UCSD-AML1 (cell line): ENCODE measurements around the gene HNRNPA2B1.
"Not testable (repeated sequence)": the region's sequence is repeated elsewhere in the genome, so short reads cannot be mapped to it uniquely, and the experiment has no call there.

Experiments used
- DNase-seq: peaks from one replicate; lab custom pipeline; 2025; ENCODE audit not compliant: unreplicated experiment; lab: John Stamatoyannopoulos, UW

Gene HNRNPA2B1

GRCh38 chr7:26166684-26167266, 33.8 kb downstream of the HNRNPA2B1 start:
- no peak for DNase-seq

GRCh38 chr7:26165950-26166683, 34.4 kb downstream of the HNRNPA2B1 start:
- no peak for DNase-seq

DNA sequence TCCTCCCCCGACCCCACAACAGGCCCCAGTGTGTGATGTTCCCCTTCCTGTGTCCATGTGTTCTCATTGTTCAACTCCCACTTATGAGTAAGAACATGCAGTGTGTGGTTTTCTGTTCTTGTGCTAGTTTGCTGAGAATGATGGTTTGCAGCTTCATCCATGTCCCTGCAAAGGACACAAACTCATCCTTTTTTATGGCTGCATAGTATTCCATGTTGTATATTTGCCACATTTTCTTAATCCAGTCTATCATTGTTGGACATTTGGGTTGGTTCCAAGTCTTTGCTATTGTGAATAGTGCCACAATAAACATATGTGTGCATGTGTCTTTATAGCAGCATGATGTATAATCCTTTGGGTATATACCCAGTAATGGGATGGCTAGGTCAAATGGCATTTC, 36.7 kb downstream of the HNRNPA2B1 start:
- not testable (repeated sequence) for DNase-seq

DNA sequence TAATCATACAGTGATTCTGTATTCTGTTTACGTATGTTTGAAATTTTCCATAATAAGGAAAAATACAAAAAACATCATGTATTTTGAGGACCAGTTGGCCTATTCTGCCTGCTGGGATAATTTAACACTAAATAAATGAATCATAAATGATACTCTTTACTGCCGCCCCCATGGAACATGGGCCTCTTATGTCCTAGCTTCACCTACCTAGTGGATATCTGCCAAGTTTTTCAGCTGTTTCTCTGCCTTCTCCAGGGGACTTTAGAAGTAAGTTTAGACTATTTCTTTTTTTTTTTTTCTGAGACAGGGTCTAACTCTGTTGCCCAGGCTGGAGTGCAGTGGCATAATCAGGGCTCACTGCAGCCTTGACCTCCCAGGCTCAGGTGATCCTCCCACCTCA, 38.1 kb downstream of the HNRNPA2B1 start:
- DNase-seq = no peak

- DNase-seq = no peak
Observed at GRCh38 chr7:26160896-26161295, 39.6 kb downstream of the HNRNPA2B1 start.

DNA sequence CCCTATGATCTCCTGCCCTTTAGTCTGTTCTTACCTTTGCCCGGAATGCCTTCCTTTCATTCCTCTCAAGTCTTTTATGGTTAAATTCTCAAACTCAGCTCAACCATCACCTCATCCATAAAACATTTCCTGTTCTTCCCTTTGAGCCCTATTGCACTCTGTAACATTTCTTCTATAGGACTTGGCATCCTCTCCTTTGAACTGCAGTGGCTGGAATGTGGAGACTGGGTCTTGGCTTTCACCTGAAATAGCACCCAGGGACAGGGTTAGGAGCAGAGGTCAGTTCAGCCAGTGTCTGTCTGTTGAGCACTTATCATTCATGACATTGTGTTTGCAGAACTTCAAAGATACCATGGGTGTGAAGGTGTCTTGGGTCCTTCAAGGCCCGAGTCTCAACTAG, 41.3 kb downstream of the HNRNPA2B1 start:
- DNase-seq = no peak

GRCh38 chr7:26157520-26158105, 42.9 kb downstream of the HNRNPA2B1 start:
- DNase-seq = no peak

- no peak for DNase-seq
Observed at GRCh38 chr7:26156451-26157420, 43.8 kb downstream of the HNRNPA2B1 start.

GRCh38 chr7:26155531-26156375, 44.8 kb downstream of the HNRNPA2B1 start:
- no peak for DNase-seq

GRCh38 chr7:26153823-26154783, 46.4 kb downstream of the HNRNPA2B1 start:
- peak; percentile 21 for DNase-seq

- DNase-seq = no peak
Observed at GRCh38 chr7:26153241-26153822, 47.2 kb downstream of the HNRNPA2B1 start.

GRCh38 chr7:26152782-26153240, 47.7 kb downstream of the HNRNPA2B1 start:
- DNase-seq = peak; percentile 12

- peak; percentile 81 for DNase-seq
Observed at GRCh38 chr7:26151953-26152781, 48.4 kb downstream of the HNRNPA2B1 start, which contains the start of gene NFE2L3. Gene NFE2L3, plus strand, starts transcription at chr7:26152198. Its CDS starts 301 bp downstream, at chr7:26152499.

GRCh38 chr7:26151650-26151952, 48.9 kb downstream of the HNRNPA2B1 start:
- no peak for DNase-seq

DNA sequence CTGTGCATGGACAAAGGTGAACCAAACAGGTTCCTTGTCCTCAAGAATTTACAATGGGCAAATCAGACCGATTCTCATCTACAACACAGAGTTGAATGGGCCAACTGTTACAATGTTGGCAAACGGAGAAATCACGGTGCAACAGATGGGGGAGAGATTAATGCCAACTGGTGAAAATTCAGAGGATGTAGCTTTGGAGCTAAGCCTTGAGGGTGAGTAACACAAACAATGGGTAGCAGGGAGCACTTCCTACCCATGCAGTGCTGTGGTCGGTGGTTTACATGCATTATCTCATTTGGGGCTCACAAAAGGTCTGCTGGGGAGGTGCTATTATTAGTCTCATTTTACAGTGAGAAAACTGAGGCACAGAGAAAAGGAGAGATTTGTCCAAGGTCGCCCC, 49.5 kb downstream of the HNRNPA2B1 start:
- DNase-seq = no peak

DNA sequence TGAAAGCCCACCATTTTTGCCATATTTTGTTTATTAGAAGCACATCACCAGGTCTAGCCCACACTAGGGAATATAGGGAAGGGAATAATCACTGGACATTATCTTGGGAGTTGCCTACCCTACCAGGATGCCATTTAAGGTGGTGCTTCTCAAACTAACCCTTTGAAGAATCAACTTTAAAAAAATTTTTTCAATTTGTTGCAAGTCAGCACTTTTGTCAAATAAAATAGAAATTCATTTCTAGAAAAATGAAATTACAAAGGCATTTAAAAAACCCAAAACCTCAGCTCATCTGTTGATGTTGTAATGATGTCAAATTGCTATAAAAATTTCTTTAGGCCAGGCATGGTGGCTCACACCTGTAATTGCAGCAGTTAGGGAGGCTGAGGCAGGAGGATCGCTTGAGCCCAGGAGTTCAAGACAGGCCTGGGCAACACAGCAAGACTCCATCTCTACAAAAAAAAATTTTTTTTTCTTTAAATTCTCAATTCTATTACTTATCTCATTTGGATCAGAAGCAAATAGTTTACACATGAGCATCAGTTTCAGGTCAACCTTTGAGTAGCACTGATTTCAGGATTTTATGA, 51.1 kb downstream of the HNRNPA2B1 start:
- DNase-seq = no peak

GRCh38 chr7:26148307-26148700, 52.2 kb downstream of the HNRNPA2B1 start:
- DNase-seq = not testable (repeated sequence)
